ENCODE results near the gene AKIRIN1. TPM values are rescaled to one million over a fixed set of nuclear protein-coding genes. Genes with fewer than 3 reads are reported as not detected.

The AKIRIN1 gene, protein sequence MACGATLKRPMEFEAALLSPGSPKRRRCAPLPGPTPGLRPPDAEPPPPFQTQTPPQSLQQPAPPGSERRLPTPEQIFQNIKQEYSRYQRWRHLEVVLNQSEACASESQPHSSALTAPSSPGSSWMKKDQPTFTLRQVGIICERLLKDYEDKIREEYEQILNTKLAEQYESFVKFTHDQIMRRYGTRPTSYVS
- total RNA-seq: 10 to 100 TPM; 28.2 to 46.0 (median 34.2) TPM

- Histone ChIP-seq H3K36me3 (no peaks in the 10 kb centered on the region), H3K4me3 (peak within 1 kb of the TSS; percentile 74 to 98 (median 91)), H3K27ac (peak within 1 kb of the TSS; percentile 91 to 98 (median 92)), H3K27me3 (no peaks in the 10 kb centered on the region), H3K4me1 (peaks cover 18 to 21% of the 10 kb centered on the region in 2 donors), H3K9me3 (no peaks in the 10 kb centered on the region)
- DNase-seq: peak; percentile 96 to 98
- in situ Hi-C loops (cut with MboI; ENCODE audit: low sequenced_read_pairs in 4 of 4): loop anchor here in 1 of 4 donors (10.0 kb wide), 2 partner anchors 94 to 126 kb away; no protein-coding TSS in a partner anchor
- peak; percentile 95 to 96 for TF ChIP-seq POLR2A (IDR thresholded peaks at IDR 0.05)
- TF ChIP-seq, protein P1, sequence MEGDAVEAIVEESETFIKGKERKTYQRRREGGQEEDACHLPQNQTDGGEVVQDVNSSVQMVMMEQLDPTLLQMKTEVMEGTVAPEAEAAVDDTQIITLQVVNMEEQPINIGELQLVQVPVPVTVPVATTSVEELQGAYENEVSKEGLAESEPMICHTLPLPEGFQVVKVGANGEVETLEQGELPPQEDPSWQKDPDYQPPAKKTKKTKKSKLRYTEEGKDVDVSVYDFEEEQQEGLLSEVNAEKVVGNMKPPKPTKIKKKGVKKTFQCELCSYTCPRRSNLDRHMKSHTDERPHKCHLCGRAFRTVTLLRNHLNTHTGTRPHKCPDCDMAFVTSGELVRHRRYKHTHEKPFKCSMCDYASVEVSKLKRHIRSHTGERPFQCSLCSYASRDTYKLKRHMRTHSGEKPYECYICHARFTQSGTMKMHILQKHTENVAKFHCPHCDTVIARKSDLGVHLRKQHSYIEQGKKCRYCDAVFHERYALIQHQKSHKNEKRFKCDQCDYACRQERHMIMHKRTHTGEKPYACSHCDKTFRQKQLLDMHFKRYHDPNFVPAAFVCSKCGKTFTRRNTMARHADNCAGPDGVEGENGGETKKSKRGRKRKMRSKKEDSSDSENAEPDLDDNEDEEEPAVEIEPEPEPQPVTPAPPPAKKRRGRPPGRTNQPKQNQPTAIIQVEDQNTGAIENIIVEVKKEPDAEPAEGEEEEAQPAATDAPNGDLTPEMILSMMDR (IDR thresholded peaks at IDR 0.05 in 4 of 5, conservative IDR thresholded peaks at IDR 0.05 in 1 of 5): peak in 1 of 5 experiments; percentile 22
- ATAC-seq: peak; percentile 95 to 96
- intact Hi-C loops (cut with DNase I; ENCODE audit: low total_unique reads): loop anchor here (1.0 to 2.0 kb wide), 3 partner anchors 35 to 132 kb away; partner anchors contain the start of genes MYCBP, NDUFS5 and RRAGC
Observed at GRCh38 chr1:38990738-38991637, at the start of gene AKIRIN1. Gene AKIRIN1, plus strand, starts transcription at chr1:38991276. Its CDS starts 105 bp downstream, at chr1:38991381.

DNA sequence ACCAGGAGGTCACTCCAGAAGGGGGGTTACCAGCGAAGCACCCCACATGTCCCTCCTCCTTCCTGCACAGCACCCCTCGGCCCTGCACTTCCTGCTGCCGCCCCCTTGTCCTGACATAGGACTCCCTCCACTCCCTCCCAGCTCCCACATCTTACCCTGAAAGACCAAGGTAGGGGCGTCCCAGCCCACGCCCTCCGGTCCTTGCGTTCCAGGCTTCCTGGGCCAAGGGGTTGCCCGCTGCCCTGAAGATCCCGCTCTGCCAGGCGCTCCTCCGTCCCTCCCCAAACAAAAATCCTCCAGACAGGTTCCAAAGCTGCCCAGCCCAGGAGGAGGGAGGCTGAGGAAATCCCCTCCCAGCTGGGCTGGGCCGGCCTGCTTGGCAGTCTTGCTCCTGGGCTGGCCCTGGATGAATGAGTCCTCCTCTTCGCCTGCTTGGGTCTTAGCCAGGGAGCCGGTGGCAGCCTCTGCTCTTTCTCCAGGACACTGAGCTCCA lies 49.5 kb upstream of the AKIRIN1 start, which contains the start of gene RHBDL2:
Gene RHBDL2, minus strand, starts transcription at position 304 of the 493 bp plus-strand sequence. CDS start 22,618 bp downstream, outside the sequence.
- Histone ChIP-seq H3K4me1 (peaks cover 0 to 3% of the 10 kb centered on the region in 2 donors), H3K27ac (no peak within 1 kb of the TSS), H3K4me3 (peak within 1 kb of the TSS; percentile 25 to 52 (median 44)), H3K9me3 (no peaks in the 10 kb centered on the region), H3K27me3 (no peaks in the 10 kb centered on the region), H3K36me3 (no peaks in the 10 kb centered on the region)
- intact Hi-C loops (cut with DNase I; ENCODE audit: low total_unique reads) (no loop called here), in situ Hi-C loops (cut with MboI; ENCODE audit: low sequenced_read_pairs in 4 of 4) (no loop called here)
- peak in 1 of 2 donors; percentile 49 for ATAC-seq
- DNase-seq: peak; percentile 7 to 22
- TF ChIP-seq, protein P1 (IDR thresholded peaks at IDR 0.05 in 4 of 5, conservative IDR thresholded peaks at IDR 0.05 in 1 of 5): no peak
- TF ChIP-seq POLR2A (IDR thresholded peaks at IDR 0.05): no peak

DNA sequence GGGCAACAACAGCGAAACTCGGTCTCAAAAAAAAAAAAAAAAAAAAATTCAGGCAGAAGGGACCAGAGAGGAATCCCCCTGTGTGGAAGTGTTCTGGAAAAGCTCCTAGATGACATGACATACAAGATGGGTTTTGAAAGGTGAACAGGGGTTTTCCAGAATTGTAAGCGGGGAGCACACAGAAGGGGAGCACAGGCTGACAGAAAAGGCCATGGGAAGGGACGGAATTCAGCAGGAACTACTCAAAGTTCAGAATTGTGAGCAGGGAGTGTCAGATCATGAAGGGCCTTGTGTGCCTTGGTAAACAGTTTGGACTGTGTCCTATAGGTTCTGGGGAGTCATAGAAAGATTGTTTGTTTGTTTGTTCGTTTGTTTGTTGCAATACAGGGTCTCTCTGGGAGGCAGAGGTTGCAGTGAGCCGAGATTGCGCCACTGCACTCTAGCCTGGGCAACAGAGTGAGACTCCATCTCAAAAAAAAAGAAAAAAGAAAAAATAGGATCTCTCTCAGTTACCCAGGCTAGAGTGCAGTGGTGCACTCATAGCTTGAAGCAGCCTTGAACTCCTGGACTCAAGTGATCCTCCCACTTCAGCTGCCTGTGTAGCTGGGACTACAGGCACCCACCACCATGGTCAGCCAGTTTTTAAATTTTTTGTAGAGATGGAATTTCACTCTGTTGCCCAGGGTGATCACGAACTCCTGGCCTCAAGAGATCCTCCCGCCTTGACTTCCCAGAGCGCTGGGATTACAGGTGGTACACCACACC lies 48.2 kb upstream of the AKIRIN1 start:
- in situ Hi-C loops (cut with MboI; ENCODE audit: low sequenced_read_pairs in 4 of 4) (no loop called here), intact Hi-C loops (cut with DNase I; ENCODE audit: low total_unique reads) (no loop called here)

DNA sequence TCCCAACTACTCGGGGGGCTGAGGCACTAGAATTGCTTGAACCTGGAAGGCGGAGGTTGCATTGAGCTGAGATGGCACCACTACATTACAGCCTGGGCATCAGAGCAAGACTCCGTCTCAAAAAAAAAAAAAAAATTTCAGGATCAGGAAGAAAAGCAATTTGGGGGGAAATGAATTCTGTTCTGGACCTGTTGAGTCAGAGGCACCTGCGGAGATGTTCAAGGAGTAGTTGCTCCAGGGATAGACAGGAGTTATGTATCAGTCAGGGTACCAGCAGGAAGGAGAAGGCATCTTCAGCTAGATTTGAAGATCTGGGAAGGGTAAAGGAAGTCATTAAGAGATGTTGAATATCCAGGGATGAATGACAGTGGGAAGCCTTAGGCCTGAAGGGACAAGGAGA lies 46.5 kb upstream of the AKIRIN1 start:
- no peaks in the 10 kb centered on the region for H3K36me3 ChIP-seq
- in situ Hi-C loops (cut with MboI; ENCODE audit: low sequenced_read_pairs in 4 of 4): no loop called here
- intact Hi-C loops (cut with DNase I; ENCODE audit: low total_unique reads): no loop called here
- H3K4me1 ChIP-seq: peaks cover 0 to 3% of the 10 kb centered on the region in 2 donors
- no peak overlapping the region for H3K4me3 ChIP-seq
- H3K9me3 ChIP-seq: no peaks in the 10 kb centered on the region
- no peaks in the 10 kb centered on the region for H3K27me3 ChIP-seq
- DNase-seq: no peak
- ATAC-seq: no peak
- no peak for TF ChIP-seq POLR2A (IDR thresholded peaks at IDR 0.05)
- TF ChIP-seq, protein P1 (IDR thresholded peaks at IDR 0.05 in 4 of 5, conservative IDR thresholded peaks at IDR 0.05 in 1 of 5): no peak
- no peak overlapping the region for H3K27ac ChIP-seq

More for the DNA sequence above, 48.2 kb upstream of the AKIRIN1 start:
- Histone ChIP-seq H3K4me1 (peaks cover 0 to 3% of the 10 kb centered on the region in 2 donors), H3K4me3 (no peak overlapping the region), H3K9me3 (no peaks in the 10 kb centered on the region), H3K27ac (no peak overlapping the region), H3K27me3 (no peaks in the 10 kb centered on the region), H3K36me3 (no peaks in the 10 kb centered on the region)
- no peak for TF ChIP-seq POLR2A (IDR thresholded peaks at IDR 0.05)
- TF ChIP-seq, protein P1 (IDR thresholded peaks at IDR 0.05 in 4 of 5, conservative IDR thresholded peaks at IDR 0.05 in 1 of 5): no peak
- ATAC-seq: no peak
- DNase-seq: no peak

All from gastrocnemius medialis (tissue), 4 donors.